Activated CD4-positive, alpha-beta T cell treated with anti-CD3 and anti-CD28 coated beads, Interleukin-2, amount 10 ng/mL, durations not matched to agents 24 days and 14 days (primary cell): ENCODE data around the gene HSFX3. TPM values are rescaled to one million over a fixed set of nuclear protein-coding genes. Genes with fewer than 3 reads are reported as not detected.
"Not testable (repeated sequence)": the region's sequence is repeated elsewhere in the genome, so short reads cannot be mapped to it uniquely, and the experiment has no call there.

Experiments
- DNase-seq: peaks from one replicate; pipeline ENCODE4 v3.0.0; 2022
- H3K27ac Mint-ChIP-seq: one replicate; pipeline ENCODE4 v1.8.0; 2022; ENCODE audit warnings: mild to moderate bottlenecking, mixed read lengths
- H3K27me3 Mint-ChIP-seq: one replicate; pipeline ENCODE4 v1.8.0; 2022; ENCODE audit warnings: mixed read lengths
- H3K36me3 Mint-ChIP-seq: one replicate; pipeline ENCODE4 v1.8.0; 2022; ENCODE audit warnings: low read depth, mild to moderate bottlenecking, mixed read lengths
- H3K4me1 Mint-ChIP-seq: one replicate; pipeline ENCODE4 v1.8.0; 2021; ENCODE audit warnings: mixed read lengths
- H3K4me3 Mint-ChIP-seq: one replicate; pipeline ENCODE4 v1.8.0; 2022; ENCODE audit warnings: mild to moderate bottlenecking, moderate library complexity, mixed read lengths
- H3K9me3 Mint-ChIP-seq: one replicate; pipeline ENCODE4 v1.8.0; 2021; ENCODE audit warnings: mixed read lengths
- intact Hi-C: fragments of 100-400 bp; cut with micrococcal nuclease; formaldehyde crosslinking; loops from one replicate; pipeline ENCODE4 v1.15.1; 2023
- total RNA-seq: library from RNA; stranded (reverse); gene quantifications from 2 replicates; pipeline ENCODE4 v1.2.3, GENCODE V29; 2022

The HSFX3 gene
- total RNA-seq, 1 donor from 2014 or later: not detected

DNA sequence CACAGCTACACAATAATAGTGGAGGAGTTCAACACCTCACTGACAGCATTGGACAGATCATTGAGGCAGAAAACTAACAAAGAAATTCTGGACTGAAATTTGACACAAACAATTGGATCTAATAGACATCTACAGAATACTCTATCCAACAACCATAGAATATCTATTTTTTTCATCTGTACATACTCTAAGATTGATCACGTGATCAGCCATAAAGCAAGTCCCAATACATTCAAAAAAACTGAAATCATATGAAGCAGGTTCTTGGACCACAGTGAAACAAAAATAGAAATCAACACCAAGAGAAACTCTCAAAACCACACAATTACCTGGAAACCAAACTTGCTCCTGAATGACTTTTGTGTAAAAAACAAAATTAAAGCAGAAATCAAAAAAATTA lies 32.4 kb downstream of the HSFX3 start:
- intact Hi-C loops: no loop called here

DNA sequence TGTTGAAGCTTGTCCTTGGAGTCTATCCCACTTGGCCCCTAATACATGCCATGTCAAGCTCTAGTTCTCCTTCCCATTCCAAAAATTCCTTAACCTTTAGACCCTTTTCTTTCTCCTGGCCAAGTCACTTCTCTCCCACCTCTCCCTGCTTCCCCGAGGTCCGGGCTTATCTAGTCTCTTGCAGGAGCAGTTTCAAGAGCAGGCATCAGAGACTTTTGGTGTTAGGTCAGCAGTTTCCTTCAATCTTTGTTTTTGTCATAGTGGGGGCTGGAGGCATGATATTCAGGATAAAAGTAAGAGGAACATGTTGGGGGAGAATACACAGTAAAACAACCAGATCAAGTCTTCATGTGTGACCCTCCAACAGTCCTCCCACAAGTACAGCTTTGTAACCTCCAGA lies 33.1 kb downstream of the HSFX3 start:
- Mint-ChIP-seq H3K4me3 (no peak overlapping the region), H3K27me3 (no peaks in the 10 kb centered on the region), H3K9me3 (peaks cover 4% of the 10 kb centered on the region), H3K4me1 (peaks cover 47% of the 10 kb centered on the region), H3K27ac (no peak overlapping the region), H3K36me3 (peaks cover 16% of the 10 kb centered on the region)
- no peak for DNase-seq
- intact Hi-C loops: no loop called here

More for the DNA sequence above, 32.4 kb downstream of the HSFX3 start:
- H3K36me3 Mint-ChIP-seq: peaks cover 16% of the 10 kb centered on the region
- peaks cover 50% of the 10 kb centered on the region for H3K4me1 Mint-ChIP-seq
- H3K27ac Mint-ChIP-seq: no peak overlapping the region
- H3K4me3 Mint-ChIP-seq: no peak overlapping the region
- no peak for DNase-seq
- peaks cover 4% of the 10 kb centered on the region for H3K9me3 Mint-ChIP-seq
- no peaks in the 10 kb centered on the region for H3K27me3 Mint-ChIP-seq

DNA sequence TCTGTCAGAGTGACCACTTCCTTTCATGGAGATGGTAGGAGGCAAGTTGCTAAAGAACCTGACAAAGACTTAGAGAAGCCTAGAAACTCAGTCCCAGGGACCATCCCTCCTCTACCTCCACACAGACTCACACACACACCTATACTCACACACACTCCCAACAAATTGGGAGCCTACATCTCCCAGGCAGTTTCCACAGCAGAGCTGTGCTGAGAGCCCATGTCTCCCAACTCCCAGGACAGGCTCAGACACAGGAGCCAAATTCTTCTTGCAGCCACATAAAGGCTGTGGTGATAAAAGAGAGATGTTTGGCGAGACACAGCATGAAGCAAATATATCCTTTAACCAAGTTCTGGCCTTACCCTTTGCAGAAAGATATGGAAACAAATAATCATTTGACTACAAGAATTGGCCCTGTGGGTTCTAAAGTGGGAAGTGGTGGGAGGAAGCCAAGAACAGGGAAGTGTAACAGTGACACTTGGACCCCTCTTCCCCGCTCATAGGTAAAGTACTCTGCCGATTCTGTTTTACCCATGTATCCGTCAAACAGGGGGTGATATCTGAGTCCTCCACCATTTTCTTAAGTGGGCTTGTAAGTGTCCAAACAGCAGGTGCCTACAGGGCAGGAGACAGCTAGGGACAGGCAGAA lies 33.6 kb downstream of the HSFX3 start:
- Mint-ChIP-seq H3K27ac (peak overlapping the region; percentile 71), H3K27me3 (no peaks in the 10 kb centered on the region), H3K36me3 (peaks cover 16% of the 10 kb centered on the region), H3K4me3 (peak overlapping the region; percentile 36), H3K9me3 (peaks cover 4% of the 10 kb centered on the region), H3K4me1 (peaks cover 43% of the 10 kb centered on the region)
- no peak for DNase-seq
- intact Hi-C loops: no loop called here

DNA sequence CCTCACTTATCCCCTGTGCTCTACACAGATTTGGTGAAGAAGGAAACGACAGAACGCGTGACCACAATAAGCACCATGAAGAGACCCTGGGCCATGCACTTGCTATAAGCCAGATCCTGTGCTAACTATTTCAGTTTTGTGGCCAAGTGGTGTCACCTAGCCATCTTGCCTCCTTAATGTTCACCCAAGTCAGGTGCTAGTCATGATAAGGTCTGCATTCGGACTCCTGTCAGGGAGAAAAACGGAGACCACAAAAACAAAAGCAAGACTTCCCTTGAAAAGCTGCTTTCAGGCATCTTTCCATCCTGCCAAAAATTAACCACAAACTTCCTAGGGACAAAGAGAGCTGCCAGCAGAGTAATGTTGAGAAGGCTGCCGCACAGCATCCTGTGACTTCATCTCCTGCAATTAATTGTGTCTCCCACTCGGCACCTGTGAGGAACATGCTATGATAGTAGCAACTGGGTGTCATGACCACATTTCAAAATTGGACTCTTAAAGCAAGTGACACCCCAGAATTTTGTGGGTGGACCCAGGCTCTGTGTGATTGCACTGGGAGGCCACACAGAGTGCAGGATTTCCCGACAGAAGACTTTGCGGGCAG lies 35.8 kb downstream of the HSFX3 start:
- Mint-ChIP-seq H3K9me3 (peaks cover 4% of the 10 kb centered on the region), H3K27me3 (peaks cover 2% of the 10 kb centered on the region), H3K4me3 (no peak overlapping the region), H3K36me3 (peaks cover 16% of the 10 kb centered on the region), H3K4me1 (peaks cover 36% of the 10 kb centered on the region), H3K27ac (no peak overlapping the region)
- no peak for DNase-seq
- intact Hi-C loops: no loop called here

DNA sequence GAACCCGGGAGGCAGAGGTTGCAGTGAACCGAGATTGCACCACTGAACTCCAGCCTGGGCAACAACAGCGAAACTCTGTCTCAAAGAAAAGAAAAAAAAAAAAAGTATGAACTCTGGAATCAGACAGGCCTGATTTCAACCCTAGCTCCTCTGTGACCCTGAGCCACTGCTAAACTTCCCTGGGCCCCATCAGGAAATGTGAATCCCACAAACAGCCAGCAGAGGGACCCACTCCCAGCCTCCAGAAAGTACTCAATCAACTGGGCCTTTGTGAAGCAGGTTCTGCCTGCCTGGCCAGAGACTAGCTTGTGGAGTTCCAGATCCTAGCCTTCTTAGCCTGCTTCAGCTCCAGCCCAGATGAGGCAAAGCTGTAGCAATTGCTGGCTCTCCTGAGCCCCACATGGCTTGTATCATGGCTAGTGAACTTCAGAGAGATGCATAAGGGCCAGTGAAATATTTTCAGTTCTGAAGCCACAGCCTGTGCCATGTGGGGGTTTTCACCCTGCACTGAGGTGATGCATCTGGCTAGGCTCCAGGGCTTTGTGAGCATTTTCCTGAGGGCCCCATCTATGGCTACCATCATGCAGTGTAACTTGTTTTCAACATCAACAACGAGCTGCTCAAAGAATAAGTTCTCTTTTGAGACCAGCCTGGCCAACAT lies 37.4 kb downstream of the HSFX3 start:
- peaks cover 4% of the 10 kb centered on the region for H3K9me3 Mint-ChIP-seq
- peaks cover 2% of the 10 kb centered on the region for H3K27me3 Mint-ChIP-seq
- H3K36me3 Mint-ChIP-seq: peaks cover 11% of the 10 kb centered on the region
- H3K4me1 Mint-ChIP-seq: peaks cover 33% of the 10 kb centered on the region
- no peak overlapping the region for H3K4me3 Mint-ChIP-seq
- DNase-seq: peak; percentile 85
- H3K27ac Mint-ChIP-seq: peak overlapping the region; percentile 73
- intact Hi-C loops: no loop called here

DNA sequence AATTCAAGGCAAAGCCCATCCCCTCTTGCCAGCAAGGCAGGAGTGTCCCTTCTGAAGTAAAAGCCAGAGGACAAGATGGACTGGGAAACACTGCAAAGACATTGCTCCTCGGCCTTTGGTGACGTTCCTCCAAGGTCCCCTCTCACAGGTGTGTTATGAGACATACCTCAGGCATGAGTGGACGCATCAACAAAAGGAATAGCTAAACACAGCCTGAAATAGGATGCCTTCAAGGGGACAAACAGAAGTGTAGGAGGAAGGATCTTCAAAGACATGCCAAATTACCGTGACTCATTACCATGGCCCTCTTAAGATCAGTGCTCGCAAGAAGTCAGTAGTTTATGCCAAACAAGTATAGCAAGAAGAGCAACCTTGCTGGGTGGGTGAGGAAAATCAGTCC lies 38.6 kb downstream of the HSFX3 start:
- peaks cover 2% of the 10 kb centered on the region for H3K27me3 Mint-ChIP-seq
- peaks cover 24% of the 10 kb centered on the region for H3K4me1 Mint-ChIP-seq
- peaks cover 5% of the 10 kb centered on the region for H3K36me3 Mint-ChIP-seq
- no peaks in the 10 kb centered on the region for H3K9me3 Mint-ChIP-seq
- no peak overlapping the region for H3K27ac Mint-ChIP-seq
- DNase-seq: no peak
- H3K4me3 Mint-ChIP-seq: no peak overlapping the region
- intact Hi-C loops: no loop called here

DNA sequence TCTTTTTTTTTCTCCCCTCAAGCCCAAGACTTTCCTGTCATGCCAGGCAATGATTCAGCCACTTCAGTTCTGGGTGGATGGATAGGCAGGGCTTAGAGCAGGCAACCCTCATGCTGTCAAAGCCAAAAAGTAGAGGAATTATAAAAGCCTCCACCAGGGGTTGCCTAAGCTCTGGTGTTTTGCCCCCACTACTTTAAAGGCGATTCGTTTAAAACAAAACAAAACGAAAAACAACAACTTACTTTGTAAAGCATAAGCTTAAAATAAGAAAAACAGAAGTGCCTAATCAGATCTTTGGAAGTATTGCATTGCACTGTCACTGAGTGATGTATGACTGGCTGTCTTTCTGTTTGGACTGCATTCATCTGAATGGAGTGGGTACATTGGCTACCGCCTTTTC lies 39.3 kb downstream of the HSFX3 start:
- intact Hi-C loops: no loop called here
- no peak for DNase-seq
- H3K9me3 Mint-ChIP-seq: no peaks in the 10 kb centered on the region
- no peak overlapping the region for H3K4me3 Mint-ChIP-seq
- H3K27ac Mint-ChIP-seq: peak overlapping the region; percentile 6
- H3K27me3 Mint-ChIP-seq: peaks cover 2% of the 10 kb centered on the region
- H3K4me1 Mint-ChIP-seq: peaks cover 23% of the 10 kb centered on the region
- H3K36me3 Mint-ChIP-seq: no peaks in the 10 kb centered on the region

DNA sequence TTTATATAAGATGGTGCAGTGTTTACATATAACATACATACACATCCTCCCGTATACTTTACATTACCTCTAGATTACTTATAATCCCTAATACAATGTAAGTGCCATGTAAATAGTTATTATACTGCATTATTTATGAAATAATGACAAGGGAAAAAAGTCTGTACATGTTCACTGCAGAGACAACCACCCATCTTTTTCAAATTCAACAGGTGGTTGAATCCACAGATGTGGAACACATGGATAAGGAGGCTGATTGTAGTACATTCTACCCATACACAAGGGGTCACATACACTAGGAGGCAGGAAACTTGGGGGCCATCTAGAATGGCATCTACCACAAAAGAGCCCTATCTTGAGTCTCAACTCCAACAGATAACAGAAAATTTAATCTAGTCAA lies 41.3 kb downstream of the HSFX3 start:
- Mint-ChIP-seq H3K4me3 (no peak overlapping the region), H3K36me3 (no peaks in the 10 kb centered on the region), H3K27ac (no peak overlapping the region), H3K9me3 (no peaks in the 10 kb centered on the region), H3K27me3 (peaks cover 2% of the 10 kb centered on the region), H3K4me1 (peaks cover 23% of the 10 kb centered on the region)
- no peak for DNase-seq
- intact Hi-C loops: loop anchor here (10.0 kb wide), 1 partner anchor 1886 kb away; the partner anchor contains the start of gene VMA21

DNA sequence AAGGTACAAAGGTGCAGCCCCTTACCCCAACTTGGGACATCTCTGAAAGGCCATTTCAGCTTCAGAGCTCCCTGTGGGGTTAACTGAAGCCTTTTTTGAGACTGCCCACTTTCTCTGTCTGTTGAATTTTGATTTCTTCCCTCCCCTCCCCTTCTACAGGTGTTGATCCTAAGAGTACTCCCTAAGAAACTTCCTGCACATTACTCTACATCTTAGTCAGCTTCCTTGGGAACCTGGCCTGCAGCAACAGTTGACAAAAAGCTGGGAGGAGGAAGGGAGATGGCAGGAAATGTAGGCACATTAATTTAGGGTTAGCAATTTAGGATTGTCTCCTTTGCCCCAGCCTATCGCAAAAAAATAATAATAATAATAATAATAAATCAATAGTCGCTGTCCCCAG lies 43.4 kb downstream of the HSFX3 start:
- no peaks in the 10 kb centered on the region for H3K9me3 Mint-ChIP-seq
- H3K27me3 Mint-ChIP-seq: peaks cover 2% of the 10 kb centered on the region
- peaks cover 24% of the 10 kb centered on the region for H3K4me1 Mint-ChIP-seq
- no peak for DNase-seq
- intact Hi-C loops: loop anchor here (10.0 kb wide), 1 partner anchor 1888 kb away; the partner anchor contains the start of gene VMA21
- H3K4me3 Mint-ChIP-seq: no peak overlapping the region
- peaks cover 7% of the 10 kb centered on the region for H3K36me3 Mint-ChIP-seq
- H3K27ac Mint-ChIP-seq: no peak overlapping the region

DNA sequence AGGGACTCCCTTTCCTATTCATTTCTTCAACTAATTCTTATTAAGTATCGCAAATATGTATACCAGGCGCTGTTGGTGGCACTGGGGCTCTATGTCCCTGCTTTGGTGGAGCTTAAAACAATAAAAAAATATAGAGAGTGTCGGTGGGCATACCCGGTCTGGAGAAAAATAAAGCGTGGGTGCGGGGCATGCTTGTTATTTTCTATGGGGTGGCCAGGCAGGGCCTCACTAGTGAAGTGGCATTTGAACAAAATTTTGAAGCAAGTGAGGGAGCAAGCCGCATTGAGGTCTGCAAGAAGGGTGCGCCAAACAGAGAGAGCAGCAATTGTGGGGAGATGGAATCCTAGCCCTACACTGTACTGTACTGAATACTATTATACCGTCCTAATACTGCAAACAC lies 44.1 kb downstream of the HSFX3 start:
- Mint-ChIP-seq H3K36me3 (peaks cover 10% of the 10 kb centered on the region), H3K4me3 (peak overlapping the region; percentile 88), H3K27me3 (peaks cover 2% of the 10 kb centered on the region), H3K4me1 (peaks cover 28% of the 10 kb centered on the region), H3K9me3 (no peaks in the 10 kb centered on the region), H3K27ac (peak overlapping the region; percentile 96)
- intact Hi-C loops: loop anchor here (2.0 to 10.0 kb wide), 2 partner anchors 33 to 1889 kb away; partner anchors contain the start of gene VMA21
- DNase-seq: no peak

DNA sequence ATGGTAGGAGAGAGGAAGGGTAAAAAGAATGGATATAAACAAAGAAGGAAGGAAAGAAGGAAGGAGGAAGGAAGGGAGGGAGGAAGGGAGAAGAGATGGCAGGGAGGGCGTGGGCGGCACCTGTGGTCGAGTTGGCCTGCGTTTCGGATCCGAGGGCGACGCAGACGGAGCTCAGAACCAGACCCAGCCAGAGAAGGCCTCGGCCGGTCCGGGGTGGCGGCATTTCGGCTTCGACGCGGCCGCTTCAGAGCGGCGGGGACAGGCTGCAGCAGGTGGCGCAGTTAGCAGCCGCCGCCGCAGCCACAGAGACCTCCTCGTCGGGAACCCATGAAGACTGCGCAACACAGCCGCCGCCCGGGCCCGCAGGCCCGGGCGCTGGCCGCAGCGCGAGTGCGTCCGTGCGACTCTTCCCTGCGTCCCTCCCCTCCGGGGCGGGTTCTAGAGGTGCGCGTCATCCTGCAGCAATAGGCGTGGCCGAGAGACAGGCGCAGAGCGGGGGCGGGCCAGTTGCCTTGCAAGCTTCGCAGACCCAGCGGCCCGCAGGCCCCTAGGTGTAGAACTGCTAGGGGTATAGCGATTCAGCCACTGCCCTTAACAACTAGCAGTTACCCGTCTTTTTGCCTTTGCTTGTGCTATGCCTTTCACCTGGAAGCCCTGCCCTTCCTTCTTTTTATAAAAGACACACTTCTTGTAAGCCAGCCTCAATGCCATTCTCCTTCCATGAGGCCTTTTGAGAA lies 44.6 kb downstream of the HSFX3 start, which contains the start of gene IDS:
Gene IDS (minus strand): TSS at position 392 of the 737 bp plus-strand sequence. CDS start 169 bp downstream, at position 223.
- Mint-ChIP-seq H3K27me3 (no peaks in the 10 kb centered on the region), H3K36me3 (peaks cover 16% of the 10 kb centered on the region), H3K4me1 (peaks cover 31% of the 10 kb centered on the region), H3K27ac (peak within 1 kb of the TSS; percentile 96), H3K4me3 (peak within 1 kb of the TSS; percentile 88), H3K9me3 (no peaks in the 10 kb centered on the region)
- intact Hi-C loops: loop anchor here (2.0 to 10.0 kb wide), 2 partner anchors 34 to 1890 kb away; partner anchors contain the start of gene VMA21
- DNase-seq: peak; percentile 97

DNA sequence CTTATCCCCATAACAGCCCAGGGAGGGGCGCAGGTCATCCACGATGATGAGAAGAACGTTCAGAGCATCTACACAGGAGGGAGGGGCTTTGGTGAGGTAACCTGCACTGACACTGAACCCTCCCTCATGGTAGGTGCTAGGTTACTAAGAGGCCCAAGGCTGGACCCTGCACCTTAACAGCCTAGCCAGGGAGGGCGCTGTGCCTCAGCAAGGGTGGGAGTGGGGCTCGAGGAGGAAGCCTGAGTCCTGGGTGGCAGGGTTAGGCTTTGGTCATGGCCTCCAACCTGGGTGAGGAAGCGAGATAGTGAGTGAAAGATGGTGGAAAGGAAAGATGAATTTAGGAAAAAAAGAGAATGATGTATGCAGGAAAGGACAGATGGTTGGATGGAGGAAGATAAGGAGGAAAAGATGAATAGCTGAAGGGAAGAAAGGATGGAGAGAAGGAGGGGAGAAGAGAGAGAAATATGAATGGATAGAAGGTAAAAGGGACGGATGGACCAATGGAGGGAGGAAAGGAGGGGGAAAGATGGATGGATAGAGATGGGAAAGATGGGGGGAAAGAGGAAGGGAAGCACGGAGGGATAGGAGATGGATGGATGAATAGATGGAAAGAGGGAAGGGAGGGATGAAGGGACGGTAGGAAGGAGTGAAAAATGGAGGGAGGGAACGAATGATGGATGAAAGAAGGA lies 45.4 kb downstream of the HSFX3 start:
- H3K36me3 Mint-ChIP-seq: peaks cover 20% of the 10 kb centered on the region
- intact Hi-C loops: loop anchor here (2.0 to 10.0 kb wide), 2 partner anchors 34 to 1890 kb away; partner anchors contain the start of gene VMA21
- peak; percentile 89 for DNase-seq
- no peaks in the 10 kb centered on the region for H3K9me3 Mint-ChIP-seq
- peak overlapping the region; percentile 96 for H3K27ac Mint-ChIP-seq
- H3K4me3 Mint-ChIP-seq: peak overlapping the region; percentile 88
- H3K4me1 Mint-ChIP-seq: peaks cover 35% of the 10 kb centered on the region
- H3K27me3 Mint-ChIP-seq: no peaks in the 10 kb centered on the region

DNA sequence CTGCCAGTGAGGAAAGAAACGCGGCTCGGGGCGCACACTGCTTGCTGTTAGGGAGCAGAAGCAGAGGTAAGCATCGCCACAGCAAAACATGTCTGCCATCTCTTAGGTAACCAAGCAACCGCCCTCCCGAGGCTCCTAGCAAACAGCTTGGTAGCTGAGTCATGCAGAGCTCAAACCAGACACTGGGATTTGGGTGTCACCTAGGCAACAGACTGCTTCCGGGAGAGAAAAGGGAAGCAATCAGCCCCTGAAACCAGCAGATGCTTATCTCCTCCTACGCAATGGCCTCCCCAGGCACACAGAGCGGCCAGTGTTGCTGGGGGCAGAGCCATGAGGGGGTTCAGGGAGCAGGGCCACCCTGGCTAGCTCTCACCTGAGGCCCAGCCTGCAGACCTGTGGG lies 46.3 kb downstream of the HSFX3 start:
- peaks cover 35% of the 10 kb centered on the region for H3K4me1 Mint-ChIP-seq
- not testable (repeated sequence) for H3K27me3 Mint-ChIP-seq, H3K9me3 Mint-ChIP-seq
- H3K4me3 Mint-ChIP-seq: peak overlapping the region; percentile 88
- peaks cover 22% of the 10 kb centered on the region for H3K36me3 Mint-ChIP-seq
- DNase-seq: peak; percentile 90
- H3K27ac Mint-ChIP-seq: peak overlapping the region; percentile 96
- intact Hi-C loops: loop anchor here (10.0 kb wide), 1 partner anchor 1891 kb away; the partner anchor contains the start of gene VMA21
